HG03439 (cell line): ENCODE results near the gene FOXRED1.

Experiments used
- ATAC-seq: cut with Tn5 transposase; IDR thresholded peaks from one replicate; pipeline ENCODE4 v1.9.1; 2021; ENCODE audit warnings: mild to moderate bottlenecking, moderate library complexity; ENCODE audit not compliant: unreplicated experiment

Gene FOXRED1

DNA sequence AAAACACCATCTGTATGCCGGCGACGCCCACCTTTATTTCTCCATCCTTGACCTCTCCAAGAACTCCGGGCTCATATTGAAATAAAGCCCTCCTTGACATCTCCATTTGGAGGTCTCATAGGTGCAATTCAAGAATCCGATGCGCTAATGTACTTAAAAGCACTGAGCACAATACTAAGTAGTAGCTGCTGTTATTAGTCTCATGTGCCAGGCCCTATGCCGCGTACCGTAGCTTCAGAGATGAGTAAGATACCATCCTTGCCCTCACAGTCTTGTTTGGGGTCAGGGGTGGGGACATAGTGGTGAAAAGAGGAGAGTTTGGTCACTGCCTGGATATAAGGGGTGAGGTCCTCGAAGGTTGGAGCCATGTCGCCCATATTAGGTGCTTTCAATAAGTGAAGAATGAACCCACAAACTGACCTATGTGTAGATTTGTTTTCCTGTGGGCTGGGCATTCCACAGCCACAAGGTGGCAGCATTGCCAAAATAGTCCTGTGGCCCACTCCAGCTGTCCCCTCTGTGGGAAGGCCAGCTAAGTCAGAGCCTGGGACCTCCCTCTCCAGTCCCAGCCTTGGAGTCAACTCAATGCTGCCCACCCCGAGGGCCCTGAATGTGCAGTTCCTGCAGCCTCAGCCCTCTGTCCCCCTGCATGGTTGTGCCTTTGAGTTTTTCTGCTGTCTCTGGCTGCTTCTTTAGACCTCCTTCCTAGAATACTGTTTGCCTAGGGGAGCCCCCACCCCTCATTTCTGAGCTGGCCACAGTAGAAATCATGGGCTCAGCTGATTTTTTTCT, 41.4 kb downstream of the FOXRED1 start:
- ATAC-seq = no peak

- no peak for ATAC-seq
These were observed 42.0 kb downstream of the FOXRED1 start for GRCh38 chr11:126310992-126311310.

GRCh38 chr11:126311401-126312291, 42.7 kb downstream of the FOXRED1 start:
- peak; percentile 66 for ATAC-seq

DNA sequence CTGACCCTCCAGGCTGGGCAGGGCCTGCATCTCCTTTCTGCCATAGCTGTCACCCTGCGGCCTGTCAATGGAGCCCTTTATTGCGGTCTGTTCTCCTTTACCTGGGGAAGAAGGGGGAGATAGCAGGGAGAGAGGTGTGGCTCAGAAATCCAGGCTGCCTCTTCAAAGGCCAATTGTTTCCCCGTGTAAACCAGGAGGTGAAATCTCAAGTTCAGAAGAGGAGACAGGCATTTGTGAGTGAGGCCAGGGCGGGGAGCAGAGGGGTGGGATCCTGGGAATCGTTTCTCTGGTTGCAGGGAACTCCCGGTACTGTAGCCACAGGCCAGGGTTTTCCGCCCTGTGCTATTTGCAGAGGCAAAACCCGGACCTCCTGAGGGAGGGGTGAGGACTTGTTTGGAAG, 44.0 kb downstream of the FOXRED1 start:
- ATAC-seq = no peak

- ATAC-seq = no peak
These were observed 44.9 kb downstream of the FOXRED1 start for GRCh38 chr11:126313826-126314225.

DNA sequence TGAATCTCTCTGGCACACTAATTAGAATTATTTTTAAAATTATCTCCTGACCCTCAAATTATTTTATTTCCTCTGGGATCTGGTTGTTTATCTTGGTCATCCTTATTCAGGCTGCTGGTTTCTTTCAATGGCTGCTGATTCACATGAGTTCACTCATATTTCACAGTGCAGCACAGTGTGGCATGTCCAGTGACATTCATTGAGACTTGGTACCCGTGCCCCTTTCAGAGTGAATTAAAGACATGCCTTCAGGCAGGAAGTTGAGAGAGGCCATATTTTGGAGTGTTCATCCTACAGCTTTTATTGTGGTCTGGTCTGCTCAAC, 48.4 kb downstream of the FOXRED1 start:
- no peak for ATAC-seq

- ATAC-seq = no peak
These were observed 49.0 kb downstream of the FOXRED1 start for GRCh38 chr11:126317756-126318573.

DNA sequence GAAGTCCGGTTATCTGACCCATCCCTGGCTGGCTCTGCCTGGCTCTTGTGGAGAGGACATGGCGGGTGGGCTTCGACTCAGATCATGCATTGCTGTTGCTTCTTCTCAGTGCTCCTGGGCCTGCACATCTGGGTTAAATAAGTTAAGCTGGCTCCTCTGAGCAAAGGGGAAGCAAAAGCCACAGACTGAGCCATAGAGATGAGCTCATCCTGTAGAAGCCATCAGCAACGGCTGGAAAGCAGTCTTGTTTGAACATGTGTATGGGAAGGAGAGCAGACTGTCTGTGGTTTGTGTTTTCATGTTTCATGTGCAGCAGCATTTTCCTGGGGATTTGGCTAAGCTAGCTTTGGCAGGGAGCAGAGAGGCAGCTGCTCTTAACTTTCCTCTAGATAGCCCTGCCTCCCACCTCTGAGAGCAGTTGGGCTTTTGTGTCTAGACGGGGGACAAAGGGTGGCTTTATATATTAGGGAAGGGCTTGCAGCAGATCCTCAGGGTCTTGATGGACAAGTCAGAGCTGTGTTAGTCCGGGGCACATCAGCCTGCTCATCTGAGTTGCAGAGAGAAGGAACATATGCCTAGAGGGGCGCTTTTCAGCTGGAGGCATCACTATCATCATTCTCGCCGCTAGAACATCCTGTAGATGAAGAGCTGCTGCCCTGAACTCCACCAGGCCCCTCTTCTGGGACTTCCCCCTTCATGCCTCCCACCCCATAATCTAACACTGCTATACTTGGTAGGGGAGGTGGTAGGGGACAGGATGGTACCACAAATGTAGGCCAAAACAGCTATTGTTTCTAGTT, 49.8 kb downstream of the FOXRED1 start:
- ATAC-seq = no peak

- no peak for ATAC-seq
These were observed 50.4 kb downstream of the FOXRED1 start for GRCh38 chr11:126319374-126319740.

- ATAC-seq = no peak
These were observed 54.0 kb downstream of the FOXRED1 start for GRCh38 chr11:126322996-126323395.

GRCh38 chr11:126327281-126328000, 58.5 kb downstream of the FOXRED1 start:
- ATAC-seq = no peak
